C4-2B (cell line): ENCODE measurements around the gene DDIT3.

Experiments
- H3K27ac ChIP-seq: fragments of 450-650 bp; 2 replicates; pipeline ENCODE4 v1.5.1; 2017
- ZFX ChIP-seq: fragments of 450-650 bp; IDR thresholded peaks from 2 replicates; pipeline ENCODE4 v1.6.1; 2017
- TF ChIP-seq, protein P1 (sequence below): fragments of 450-650 bp; conservative IDR thresholded peaks from 2 replicates; pipeline ENCODE4 v1.5.1; 2017; ENCODE audit warnings: mild to moderate bottlenecking

Gene DDIT3

DNA sequence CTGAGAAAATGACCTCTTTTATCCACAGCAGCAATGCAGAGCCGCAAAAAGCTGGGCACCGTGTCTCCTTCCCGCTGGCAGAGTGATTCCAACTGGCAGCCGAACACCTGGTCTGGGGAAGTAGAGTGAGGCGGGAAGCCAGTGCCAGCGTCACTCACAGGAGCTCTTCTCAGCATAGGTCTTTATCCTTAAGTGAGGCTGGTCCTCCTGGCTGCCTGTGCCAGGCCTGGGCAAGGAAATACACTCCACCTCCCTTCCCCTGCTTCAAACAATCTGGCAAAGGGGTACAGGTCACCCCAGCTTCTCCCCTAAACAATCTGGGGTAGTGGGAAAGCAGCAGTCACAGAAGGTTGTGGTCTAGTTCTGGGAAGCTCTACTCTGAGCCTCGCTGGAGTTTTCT is 45.5 kb downstream of the DDIT3 start:
- no peak overlapping the region for H3K27ac ChIP-seq
- TF ChIP-seq, protein P1, sequence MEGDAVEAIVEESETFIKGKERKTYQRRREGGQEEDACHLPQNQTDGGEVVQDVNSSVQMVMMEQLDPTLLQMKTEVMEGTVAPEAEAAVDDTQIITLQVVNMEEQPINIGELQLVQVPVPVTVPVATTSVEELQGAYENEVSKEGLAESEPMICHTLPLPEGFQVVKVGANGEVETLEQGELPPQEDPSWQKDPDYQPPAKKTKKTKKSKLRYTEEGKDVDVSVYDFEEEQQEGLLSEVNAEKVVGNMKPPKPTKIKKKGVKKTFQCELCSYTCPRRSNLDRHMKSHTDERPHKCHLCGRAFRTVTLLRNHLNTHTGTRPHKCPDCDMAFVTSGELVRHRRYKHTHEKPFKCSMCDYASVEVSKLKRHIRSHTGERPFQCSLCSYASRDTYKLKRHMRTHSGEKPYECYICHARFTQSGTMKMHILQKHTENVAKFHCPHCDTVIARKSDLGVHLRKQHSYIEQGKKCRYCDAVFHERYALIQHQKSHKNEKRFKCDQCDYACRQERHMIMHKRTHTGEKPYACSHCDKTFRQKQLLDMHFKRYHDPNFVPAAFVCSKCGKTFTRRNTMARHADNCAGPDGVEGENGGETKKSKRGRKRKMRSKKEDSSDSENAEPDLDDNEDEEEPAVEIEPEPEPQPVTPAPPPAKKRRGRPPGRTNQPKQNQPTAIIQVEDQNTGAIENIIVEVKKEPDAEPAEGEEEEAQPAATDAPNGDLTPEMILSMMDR: no peak
- no peak for TF ChIP-seq ZFX

DNA sequence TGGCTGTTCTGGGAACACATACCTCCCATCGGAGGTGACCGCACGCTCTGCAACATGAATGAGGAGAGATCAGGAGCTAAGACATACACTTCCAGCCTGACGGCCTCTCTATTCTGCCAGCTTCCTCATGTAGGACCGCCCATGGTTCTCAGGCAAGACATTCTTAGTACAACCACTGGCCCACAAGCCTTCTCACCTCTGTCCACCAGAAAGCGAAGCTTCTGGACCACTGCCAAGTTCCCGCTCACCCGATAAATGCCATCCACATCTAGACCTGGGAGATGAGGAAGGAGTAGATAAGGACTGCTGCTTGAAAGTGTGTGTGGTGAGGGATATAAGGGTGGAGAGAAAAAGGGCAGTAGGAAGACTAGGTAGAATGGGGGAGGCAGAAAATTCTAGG is 45.9 kb downstream of the DDIT3 start:
- TF ChIP-seq, protein P1: no peak
- TF ChIP-seq ZFX: no peak

DNA sequence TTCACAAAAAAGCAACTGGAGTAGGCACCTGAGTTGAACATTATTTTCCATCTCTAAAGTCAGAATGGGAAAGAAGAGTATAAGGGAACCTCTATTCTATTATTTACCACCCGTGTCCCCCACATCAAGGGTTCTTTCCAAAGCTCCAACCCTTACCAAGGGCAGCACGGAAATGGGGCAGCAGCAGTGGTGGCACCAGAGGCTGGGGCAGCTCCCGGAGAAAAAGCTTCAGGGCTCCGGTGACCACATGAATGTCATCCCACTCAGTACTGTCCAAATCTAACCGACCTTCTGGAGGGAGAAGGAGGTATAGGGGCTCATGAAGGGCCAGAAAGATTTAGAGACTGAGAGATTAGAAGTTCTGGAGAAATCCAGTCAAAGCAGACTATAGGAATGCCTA is 46.4 kb downstream of the DDIT3 start:
- TF ChIP-seq ZFX: no peak
- TF ChIP-seq, protein P1: no peak

More for the DNA sequence above, 45.9 kb downstream of the DDIT3 start:
- H3K27ac ChIP-seq: no peak overlapping the region

DNA sequence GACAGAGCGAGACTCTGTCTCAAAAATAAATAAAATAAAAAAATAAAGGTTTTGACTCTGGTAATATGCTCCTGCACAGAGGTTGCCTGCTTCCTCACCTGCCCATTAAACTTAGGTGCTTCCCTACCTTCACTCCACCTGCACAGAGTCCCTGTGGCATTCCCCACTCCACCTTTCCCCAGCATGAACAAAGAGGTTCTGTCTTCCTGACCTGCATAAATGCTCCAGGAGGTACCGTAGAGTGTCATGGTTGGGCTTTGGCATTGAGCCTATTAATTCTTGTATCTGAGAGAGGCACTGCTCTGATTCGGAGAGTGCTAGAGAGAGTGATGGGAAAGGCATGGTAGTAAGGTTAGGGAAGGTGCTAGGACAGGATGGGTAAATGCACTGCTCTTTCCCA is 46.9 kb downstream of the DDIT3 start:
- TF ChIP-seq, protein P1: no peak
- TF ChIP-seq ZFX: no peak
- no peak overlapping the region for H3K27ac ChIP-seq

More for the DNA sequence above, 46.4 kb downstream of the DDIT3 start:
- H3K27ac ChIP-seq: no peak overlapping the region

DNA sequence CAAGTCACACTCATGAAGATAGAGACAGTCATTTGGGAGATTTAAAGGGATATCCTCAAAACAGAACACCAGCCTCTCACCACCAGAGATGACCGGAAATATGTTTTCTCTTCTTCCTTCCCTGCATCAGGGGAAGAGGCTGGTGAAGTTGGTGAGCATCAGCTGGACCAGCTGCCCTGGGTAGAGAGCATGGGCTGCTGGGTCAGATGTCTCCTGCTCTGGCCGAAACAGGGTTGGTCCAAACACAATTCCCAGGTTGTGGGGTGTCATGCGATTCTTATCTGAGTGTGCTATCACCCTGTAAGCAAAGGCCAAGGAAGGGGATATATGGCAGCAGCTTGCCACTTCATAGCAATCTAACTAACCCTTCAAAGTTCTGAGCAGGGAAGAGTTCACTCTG is 47.9 kb downstream of the DDIT3 start:
- TF ChIP-seq, protein P1: no peak
- no peak for TF ChIP-seq ZFX

DNA sequence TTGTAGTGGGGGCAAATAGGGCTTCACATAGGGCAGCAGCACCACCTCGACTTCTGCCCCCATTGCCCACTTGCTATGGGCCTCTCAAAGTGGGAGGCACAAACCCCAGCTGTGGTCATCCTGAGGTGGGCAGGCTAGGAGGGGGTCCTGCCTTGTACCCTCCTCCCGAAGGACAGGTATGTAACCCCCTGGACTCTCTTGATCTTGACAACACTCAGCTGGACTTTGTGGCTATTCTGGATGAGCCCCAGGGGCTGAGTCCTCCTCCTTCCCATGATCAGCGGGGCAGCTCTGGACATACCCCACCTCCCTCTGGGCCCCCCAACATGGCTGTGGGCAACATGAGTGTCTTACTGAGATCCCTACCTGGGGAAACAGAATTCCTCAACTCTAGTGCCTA is 48.7 kb downstream of the DDIT3 start:
- no peak for TF ChIP-seq ZFX
- TF ChIP-seq, protein P1: no peak
- no peak overlapping the region for H3K27ac ChIP-seq

More for the DNA sequence above, 47.9 kb downstream of the DDIT3 start:
- no peak overlapping the region for H3K27ac ChIP-seq

DNA sequence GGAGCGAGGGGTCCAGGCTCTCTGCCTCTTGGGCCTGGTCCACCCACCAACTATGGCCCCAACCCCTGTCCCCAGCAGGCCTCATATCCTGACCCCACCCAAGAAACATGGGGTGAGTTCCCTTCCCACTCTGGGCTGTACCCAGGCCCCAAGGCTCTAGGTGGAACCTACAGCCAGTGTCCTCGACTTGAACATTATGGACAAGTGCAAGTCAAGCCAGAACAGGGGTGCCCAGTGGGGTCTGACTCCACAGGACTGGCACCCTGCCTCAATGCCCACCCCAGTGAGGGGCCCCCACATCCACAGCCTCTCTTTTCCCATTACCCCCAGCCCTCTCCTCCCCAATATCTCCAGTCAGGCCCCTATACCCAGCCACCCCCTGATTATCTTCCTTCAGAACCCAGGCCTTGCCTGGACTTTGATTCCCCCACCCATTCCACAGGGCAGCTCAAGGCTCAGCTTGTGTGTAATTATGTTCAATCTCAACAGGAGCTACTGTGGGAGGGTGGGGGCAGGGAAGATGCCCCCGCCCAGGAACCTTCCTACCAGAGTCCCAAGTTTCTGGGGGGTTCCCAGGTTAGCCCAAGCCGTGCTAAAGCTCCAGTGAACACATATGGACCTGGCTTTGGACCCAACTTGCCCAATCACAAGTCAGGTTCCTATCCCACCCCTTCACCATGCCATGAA is 49.2 kb downstream of the DDIT3 start:
- no peak overlapping the region for H3K27ac ChIP-seq
- TF ChIP-seq, protein P1: no peak
- no peak for TF ChIP-seq ZFX
